ENCODE results near the gene COMT.

COMT gene

DNA sequence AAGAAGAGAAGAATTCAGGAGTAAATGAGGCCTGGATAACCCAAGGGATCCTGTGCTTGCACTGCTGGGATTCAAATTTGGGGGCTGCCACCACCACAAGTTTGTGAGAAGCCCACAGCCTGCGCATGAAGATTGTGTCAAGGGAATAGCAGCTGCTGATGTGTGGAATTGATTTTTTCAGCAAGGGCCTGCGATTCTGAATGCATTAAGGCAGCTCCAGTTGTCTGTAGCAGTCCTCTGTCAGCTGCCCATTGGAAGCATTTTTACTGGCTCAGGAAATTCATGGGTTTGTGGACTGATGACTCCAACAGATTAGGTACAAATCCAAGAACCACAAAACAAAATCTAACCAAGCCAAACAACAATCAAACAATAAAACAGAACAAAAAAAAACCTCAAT lies 61.1 kb downstream of the COMT start:
- DNase-seq (ENCODE audit: extremely low spot score), result no peak
- TF ChIP-seq FOXK2 (IDR thresholded peaks at IDR 0.05), result no peak
- no peak for TF ChIP-seq ARNT (IDR thresholded peaks at IDR 0.05)
- no peak for TF ChIP-seq ZNF384 (IDR thresholded peaks at IDR 0.05)
- TF ChIP-seq, protein P1, sequence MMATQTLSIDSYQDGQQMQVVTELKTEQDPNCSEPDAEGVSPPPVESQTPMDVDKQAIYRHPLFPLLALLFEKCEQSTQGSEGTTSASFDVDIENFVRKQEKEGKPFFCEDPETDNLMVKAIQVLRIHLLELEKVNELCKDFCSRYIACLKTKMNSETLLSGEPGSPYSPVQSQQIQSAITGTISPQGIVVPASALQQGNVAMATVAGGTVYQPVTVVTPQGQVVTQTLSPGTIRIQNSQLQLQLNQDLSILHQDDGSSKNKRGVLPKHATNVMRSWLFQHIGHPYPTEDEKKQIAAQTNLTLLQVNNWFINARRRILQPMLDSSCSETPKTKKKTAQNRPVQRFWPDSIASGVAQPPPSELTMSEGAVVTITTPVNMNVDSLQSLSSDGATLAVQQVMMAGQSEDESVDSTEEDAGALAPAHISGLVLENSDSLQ (IDR thresholded peaks at IDR 0.05), result no peak
- no peak for TF ChIP-seq ELF4 (IDR thresholded peaks at IDR 0.05)
- no peak for TF ChIP-seq SP1 (IDR thresholded peaks at IDR 0.05)
- no peak for TF ChIP-seq FOXM1 (IDR thresholded peaks at IDR 0.05; ENCODE audit: borderline replicate concordance)
- TF ChIP-seq SUZ12 (IDR thresholded peaks at IDR 0.05), result no peak
- TF ChIP-seq NFRKB (IDR thresholded peaks at IDR 0.05), result no peak
- no peak for TF ChIP-seq FOXA1 (IDR thresholded peaks at IDR 0.05)
- no peak for TF ChIP-seq CTBP1 (IDR thresholded peaks at IDR 0.05; ENCODE audit: borderline replicate concordance)
- no peak for TF ChIP-seq TARDBP (IDR thresholded peaks at IDR 0.05)
- no peak for TF ChIP-seq HDGF (IDR thresholded peaks at IDR 0.05; ENCODE audit: borderline replicate concordance)
- no peak for TF ChIP-seq BHLHE40 (IDR thresholded peaks at IDR 0.05; ENCODE audit: borderline replicate concordance)
- TF ChIP-seq L3MBTL2 (conservative IDR thresholded peaks at IDR 0.05), result no peak
- ChIA-PET POLR2A (interaction anchor here (2.3 kb wide), 1 partner anchor 13 kb away, joined by 5 read pairs; no protein-coding TSS in a partner anchor), CTCF (no interaction called here)

- POLR2A ChIA-PET, result no interaction called here
- CTCF ChIA-PET, result no interaction called here
- no peak for DNase-seq (ENCODE audit: extremely low spot score)
- TF ChIP-seq FOXM1 (IDR thresholded peaks at IDR 0.05; ENCODE audit: borderline replicate concordance), result no peak
- TF ChIP-seq HDGF (IDR thresholded peaks at IDR 0.05; ENCODE audit: borderline replicate concordance), result no peak
- TF ChIP-seq ZNF384 (IDR thresholded peaks at IDR 0.05), result no peak
- no peak for TF ChIP-seq ARNT (IDR thresholded peaks at IDR 0.05)
- no peak for TF ChIP-seq SP1 (IDR thresholded peaks at IDR 0.05)
- TF ChIP-seq, protein P1 (IDR thresholded peaks at IDR 0.05), result no peak
- TF ChIP-seq FOXA1 (IDR thresholded peaks at IDR 0.05), result no peak
- no peak for TF ChIP-seq TARDBP (IDR thresholded peaks at IDR 0.05)
- TF ChIP-seq ELF4 (IDR thresholded peaks at IDR 0.05), result no peak
- TF ChIP-seq NFRKB (IDR thresholded peaks at IDR 0.05), result no peak
- TF ChIP-seq SUZ12 (IDR thresholded peaks at IDR 0.05), result no peak
- no peak for TF ChIP-seq FOXK2 (IDR thresholded peaks at IDR 0.05)
- TF ChIP-seq BHLHE40 (IDR thresholded peaks at IDR 0.05; ENCODE audit: borderline replicate concordance), result no peak
- no peak for TF ChIP-seq L3MBTL2 (conservative IDR thresholded peaks at IDR 0.05)
- no peak for TF ChIP-seq CTBP1 (IDR thresholded peaks at IDR 0.05; ENCODE audit: borderline replicate concordance)
These were observed 61.7 kb downstream of the COMT start for GRCh38 chr22:20003304-20003703.

DNA sequence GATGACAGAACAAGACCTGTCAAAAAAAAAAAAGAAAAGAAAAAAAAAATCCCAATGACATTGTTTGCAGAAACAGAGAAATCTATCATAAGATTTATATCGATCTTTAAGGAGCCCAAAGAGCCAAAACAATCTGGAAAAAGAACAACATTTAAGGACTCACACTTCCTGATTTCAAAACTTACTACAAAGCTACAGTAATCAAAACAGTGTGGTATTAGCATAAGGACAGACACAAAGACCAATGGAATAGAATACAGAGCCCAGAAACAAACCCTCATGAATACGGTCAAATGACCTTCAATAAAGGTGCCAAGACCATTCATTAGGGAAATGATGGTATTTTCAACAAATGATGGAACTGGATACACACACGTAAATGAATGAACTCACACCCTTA lies 62.9 kb downstream of the COMT start:
- TF ChIP-seq TARDBP (IDR thresholded peaks at IDR 0.05) (no peak), SP1 (IDR thresholded peaks at IDR 0.05) (no peak), HDGF (IDR thresholded peaks at IDR 0.05; ENCODE audit: borderline replicate concordance) (no peak), BHLHE40 (IDR thresholded peaks at IDR 0.05; ENCODE audit: borderline replicate concordance) (no peak), ARNT (IDR thresholded peaks at IDR 0.05) (no peak), FOXM1 (IDR thresholded peaks at IDR 0.05; ENCODE audit: borderline replicate concordance) (no peak), FOXK2 (IDR thresholded peaks at IDR 0.05) (no peak), LEF1 (IDR thresholded peaks at IDR 0.05; ENCODE audit: borderline replicate concordance) (no peak), NFRKB (IDR thresholded peaks at IDR 0.05) (no peak), FOXA1 (IDR thresholded peaks at IDR 0.05) (no peak), L3MBTL2 (conservative IDR thresholded peaks at IDR 0.05) (no peak), CTBP1 (IDR thresholded peaks at IDR 0.05; ENCODE audit: borderline replicate concordance) (no peak), ZNF384 (IDR thresholded peaks at IDR 0.05) (no peak), ELF4 (IDR thresholded peaks at IDR 0.05) (no peak), SUZ12 (IDR thresholded peaks at IDR 0.05) (no peak)
- TF ChIP-seq, protein P1 (IDR thresholded peaks at IDR 0.05), result no peak
- POLR2A ChIA-PET, result no interaction called here
- CTCF ChIA-PET, result interaction anchor here (0.7 kb wide), 1 partner anchor 81 kb away, joined by 3 read pairs; no protein-coding TSS in a partner anchor
- no peak for DNase-seq (ENCODE audit: extremely low spot score)

DNA sequence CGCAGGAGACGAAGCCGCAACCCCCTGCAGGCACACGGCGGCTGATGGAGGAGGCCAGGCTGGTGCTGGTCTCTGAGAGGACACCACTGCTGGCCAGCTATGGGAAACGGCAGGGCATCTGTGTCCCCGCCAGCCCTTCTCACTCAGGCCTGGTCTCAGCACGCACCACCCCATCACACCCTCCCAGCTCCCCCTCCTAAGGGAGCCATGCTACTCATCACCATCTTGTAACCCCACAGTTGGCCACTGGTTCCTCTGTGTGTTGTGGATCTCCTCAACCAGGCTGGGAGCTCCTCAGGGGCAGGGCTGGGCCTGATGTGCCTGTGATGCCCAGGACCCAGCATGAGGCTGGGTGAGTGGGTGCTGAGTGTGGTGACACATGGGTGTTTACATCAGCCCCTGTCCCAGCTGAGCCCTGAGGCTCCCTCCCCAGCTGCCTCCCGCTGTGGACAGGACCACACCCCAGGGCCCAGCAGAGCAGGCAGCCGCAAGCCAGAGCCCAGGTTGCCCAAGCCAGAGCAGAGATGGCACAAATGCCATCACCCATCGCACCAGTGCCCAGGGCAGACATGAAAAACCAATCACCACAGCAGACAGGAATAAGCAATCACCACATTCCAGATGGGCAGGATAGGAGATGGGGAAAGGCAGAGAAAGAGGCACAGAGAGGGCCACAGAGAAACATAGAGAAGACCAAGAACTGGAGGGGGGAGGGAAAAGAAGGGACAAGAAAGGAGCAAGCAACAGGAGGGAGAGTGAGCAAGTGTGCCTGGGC lies 66.8 kb downstream of the COMT start:
- POLR2A ChIA-PET, result interaction anchor here (1.3 to 2.1 kb wide), 2 partner anchors 23 to 33 kb away, joined by 3 to 5 read pairs; no protein-coding TSS in a partner anchor
- TF ChIP-seq CTBP1 (IDR thresholded peaks at IDR 0.05; ENCODE audit: borderline replicate concordance), result no peak
- no peak for TF ChIP-seq FOXM1 (IDR thresholded peaks at IDR 0.05; ENCODE audit: borderline replicate concordance)
- no peak for TF ChIP-seq SP1 (IDR thresholded peaks at IDR 0.05)
- no peak for TF ChIP-seq ZNF384 (IDR thresholded peaks at IDR 0.05)
- no peak for TF ChIP-seq FOXA1 (IDR thresholded peaks at IDR 0.05)
- no peak for TF ChIP-seq ELF4 (IDR thresholded peaks at IDR 0.05)
- TF ChIP-seq NFRKB (IDR thresholded peaks at IDR 0.05), result no peak
- TF ChIP-seq, protein P1 (IDR thresholded peaks at IDR 0.05), result no peak
- no peak for TF ChIP-seq HDGF (IDR thresholded peaks at IDR 0.05; ENCODE audit: borderline replicate concordance)
- TF ChIP-seq ARNT (IDR thresholded peaks at IDR 0.05), result no peak
- no peak for TF ChIP-seq TARDBP (IDR thresholded peaks at IDR 0.05)
- TF ChIP-seq FOXK2 (IDR thresholded peaks at IDR 0.05), result no peak
- TF ChIP-seq LEF1 (IDR thresholded peaks at IDR 0.05; ENCODE audit: borderline replicate concordance), result no peak
- no peak for TF ChIP-seq SUZ12 (IDR thresholded peaks at IDR 0.05)
- DNase-seq (ENCODE audit: extremely low spot score), result no peak
- CTCF ChIA-PET, result interaction anchor here (0.6 to 0.7 kb wide), 2 partner anchors 39 to 245 kb away, joined by 3 to 4 read pairs; no protein-coding TSS in a partner anchor

Data from HEK293T (cell line).